ENCODE results near the gene COLEC11.

The COLEC11 gene

DNA sequence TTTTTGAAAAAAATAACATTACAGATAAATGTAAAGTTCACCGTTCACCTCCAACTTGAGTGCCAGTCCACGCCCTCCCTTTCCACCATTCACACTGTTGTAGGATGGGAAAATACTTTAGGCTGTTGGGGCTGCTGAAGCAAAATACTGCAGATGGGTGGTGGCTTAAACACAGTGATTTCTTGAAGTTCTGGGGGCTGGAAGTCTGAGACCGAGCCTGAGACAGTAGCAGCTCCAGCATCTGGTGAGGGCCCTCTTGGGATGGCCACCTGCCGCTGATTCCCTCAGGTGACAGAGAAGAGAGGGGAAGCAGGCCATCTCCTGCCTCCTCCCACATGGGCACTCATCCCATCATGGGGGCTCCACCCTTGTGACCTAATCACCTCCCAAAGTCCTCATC, 80.8 kb downstream of the COLEC11 start:
- DNase-seq (ENCODE audit: low spot score), result no peak

DNA sequence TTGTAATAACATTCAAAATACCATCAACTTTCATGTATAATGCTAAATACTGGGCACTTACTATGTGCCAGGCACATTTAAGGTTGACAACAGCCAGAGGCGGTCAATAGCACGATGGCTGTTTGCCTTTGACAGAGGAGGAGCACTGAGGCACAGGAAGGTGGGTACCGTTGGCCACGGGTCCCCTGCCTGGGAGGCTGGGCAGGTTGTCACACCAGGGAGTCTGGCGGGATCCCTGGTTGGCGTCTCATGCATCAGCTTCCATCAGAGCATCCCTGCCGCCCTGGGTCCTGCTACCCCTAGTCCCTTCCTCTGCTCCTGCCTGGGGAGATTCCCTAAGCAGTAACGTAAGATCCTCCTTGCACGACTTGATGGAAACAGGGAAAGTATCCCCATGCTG, 82.5 kb downstream of the COLEC11 start:
- no peak for DNase-seq (ENCODE audit: low spot score)

DNA sequence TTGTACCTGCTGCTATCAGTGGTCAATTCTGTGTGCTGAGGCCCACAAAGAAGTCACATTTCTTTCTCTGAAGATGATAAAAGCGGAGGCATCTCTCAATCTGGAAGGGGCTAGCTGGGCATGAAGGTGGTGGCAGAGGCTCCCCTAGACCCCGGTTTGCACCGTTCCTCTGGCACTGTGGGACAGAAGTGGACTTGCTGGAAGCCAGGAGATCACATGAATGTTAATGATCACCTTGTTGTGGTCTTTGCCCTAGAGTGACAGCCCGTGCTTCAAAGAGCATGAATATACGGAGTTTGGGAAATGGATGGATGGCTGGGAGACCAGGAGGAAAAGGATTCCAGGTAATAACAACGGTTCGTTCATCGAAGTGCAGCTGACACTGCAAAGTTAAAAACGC, 83.3 kb downstream of the COLEC11 start:
- DNase-seq (ENCODE audit: low spot score), result no peak

- DNase-seq (ENCODE audit: low spot score), result no peak
These were observed 84.3 kb downstream of the COLEC11 start for GRCh38 chr2:3679180-3679579.

- no peak for DNase-seq (ENCODE audit: low spot score)
These were observed 84.9 kb downstream of the COLEC11 start for GRCh38 chr2:3679616-3680393.

- DNase-seq (ENCODE audit: low spot score), result no peak
These were observed 85.8 kb downstream of the COLEC11 start for GRCh38 chr2:3680548-3681345.

- no peak for DNase-seq (ENCODE audit: low spot score)
These were observed 86.7 kb downstream of the COLEC11 start for GRCh38 chr2:3681625-3682024.

GRCh38 chr2:3682811-3683210, 87.9 kb downstream of the COLEC11 start:
- DNase-seq (ENCODE audit: low spot score), result no peak

DNA sequence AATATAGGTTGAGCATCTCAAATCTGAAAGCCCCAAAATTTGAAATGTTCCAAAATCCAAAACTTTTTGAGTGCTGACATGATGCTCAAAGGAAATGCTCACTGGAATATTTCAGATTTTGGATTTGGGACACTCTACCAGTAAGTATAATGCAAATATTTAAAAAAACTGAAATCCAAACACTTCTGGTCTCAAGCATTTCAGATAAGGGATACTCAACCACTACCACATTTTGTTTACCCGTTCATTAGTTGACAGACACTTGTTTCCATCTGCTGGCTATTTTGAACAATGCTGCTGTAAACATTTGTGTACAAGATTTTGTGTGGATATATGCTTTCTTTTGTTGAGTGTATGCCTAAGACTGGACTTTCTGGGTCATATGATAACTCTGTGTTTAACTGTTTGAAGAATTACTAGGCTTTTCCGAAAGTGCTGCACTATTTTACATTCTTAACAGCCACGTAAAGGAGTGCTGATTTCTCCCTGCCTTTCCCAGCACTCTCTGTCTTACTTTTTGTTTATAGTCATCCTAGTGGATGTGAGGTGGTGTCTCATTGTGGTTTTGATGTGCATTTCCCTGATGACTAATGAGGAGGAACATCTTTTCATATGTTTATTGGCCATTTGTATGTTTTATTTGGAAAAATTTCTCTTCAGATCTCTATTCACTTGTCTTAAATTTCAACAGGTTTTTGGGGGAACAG, 89.0 kb downstream of the COLEC11 start:
- no peak for DNase-seq (ENCODE audit: low spot score)

GRCh38 chr2:3689998-3690748, 95.3 kb downstream of the COLEC11 start:
- DNase-seq (ENCODE audit: low spot score), result no peak

- no peak for DNase-seq (ENCODE audit: low spot score)
These were observed 97.5 kb downstream of the COLEC11 start for GRCh38 chr2:3692375-3692774.

All from pons (tissue), 1 donor.